HUES64 (cell line): Measurements from ENCODE around the gene ITGB4.
"Not testable (repeated sequence)": the region's sequence is repeated elsewhere in the genome, so short reads cannot be mapped to it uniquely, and the experiment has no call there.

Source experiments
- H3K27ac ChIP-seq: 2 replicates; pipeline ENCODE4 v1.7.0; 2013; ENCODE audit warnings: low read depth, low read length, inconsistent platforms
- H3K27me3 ChIP-seq: 2 replicates; pipeline ENCODE4 v1.6.1; 2013; ENCODE audit warnings: mild to moderate bottlenecking, low read length; ENCODE audit not compliant: insufficient read depth
- H3K36me3 ChIP-seq: 2 replicates; pipeline ENCODE4 v1.6.1; 2013; ENCODE audit warnings: mild to moderate bottlenecking, low read length; ENCODE audit not compliant: insufficient read depth
- H3K4me1 ChIP-seq: 2 replicates; pipeline ENCODE4 v1.6.1; 2013; ENCODE audit warnings: mild to moderate bottlenecking, low read length, moderate library complexity; ENCODE audit not compliant: insufficient read depth
- H3K4me3 ChIP-seq: 2 replicates; pipeline ENCODE4 v1.5.1; 2013; ENCODE audit warnings: mild to moderate bottlenecking, low read length, moderate library complexity
- H3K9ac ChIP-seq: 2 replicates; pipeline ENCODE4 v1.6.1; 2013; ENCODE audit warnings: mild to moderate bottlenecking, low read depth, low read length
- H3K9me3 ChIP-seq: 2 replicates; pipeline ENCODE4 v1.6.1; 2013; ENCODE audit warnings: low read depth, low read length; ENCODE audit not compliant: insufficient read depth
- WGBS: fragments of 150-250, 120-280 bp; methylation state at CpG from one replicate; pipeline ENCODE4 v1.1.7; 2013; ENCODE audit warnings: missing lambda C conversion rate; 5-methylcytosine and 5-hydroxymethylcytosine counted together

ITGB4 gene

GRCh38 chr17:75776386-75777295, 55.4 kb downstream of the ITGB4 start:
- no peaks in the 10 kb centered on the region for H3K9me3 ChIP-seq
- H3K4me3 ChIP-seq, result peak overlapping the region; percentile 88
- WGBS, result 93% methylated on average over 15 of the region's 15 CpGs
- H3K27me3 ChIP-seq, result no peaks in the 10 kb centered on the region
- H3K27ac ChIP-seq, result no peak overlapping the region; the same call in 1 of the 2 replicates
- peaks cover 37% of the 10 kb centered on the region for H3K36me3 ChIP-seq
- H3K4me1 ChIP-seq, result peaks cover 4% of the 10 kb centered on the region; the same call in 1 of the 2 replicates
- no peak overlapping the region for H3K9ac ChIP-seq

- Histone ChIP-seq H3K9me3 (no peaks in the 10 kb centered on the region), H3K27me3 (no peaks in the 10 kb centered on the region), H3K9ac (no peak overlapping the region), H3K4me1 (peaks cover 4% of the 10 kb centered on the region; the same call in 1 of the 2 replicates), H3K4me3 (peak overlapping the region; percentile 88), H3K27ac (no peak overlapping the region), H3K36me3 (peaks cover 37% of the 10 kb centered on the region)
- WGBS, result 100% methylated on average over 1 of the region's 2 CpGs
These were observed 56.1 kb downstream of the ITGB4 start for GRCh38 chr17:75777296-75777922.

GRCh38 chr17:75778066-75778860, 57.0 kb downstream of the ITGB4 start:
- H3K9ac ChIP-seq, result peak overlapping the region; percentile 98
- not testable (repeated sequence) for H3K4me1 ChIP-seq, H3K9me3 ChIP-seq, H3K27me3 ChIP-seq
- peaks cover 37% of the 10 kb centered on the region for H3K36me3 ChIP-seq
- peak overlapping the region; percentile 88 for H3K4me3 ChIP-seq
- H3K27ac ChIP-seq, result peak overlapping the region; percentile 98
- WGBS, result 15% methylated on average over 19 of the region's 19 CpGs

- Histone ChIP-seq H3K27me3 (no peaks in the 10 kb centered on the region), H3K4me1 (peaks cover 13% of the 10 kb centered on the region), H3K4me3 (peak overlapping the region; percentile 88), H3K9ac (peak overlapping the region; percentile 98), H3K36me3 (peaks cover 37% of the 10 kb centered on the region), H3K27ac (peak overlapping the region; percentile 98), H3K9me3 (no peaks in the 10 kb centered on the region)
- under 1% methylated on average over 38 of the region's 38 CpGs for WGBS
These were observed 57.6 kb downstream of the ITGB4 start for GRCh38 chr17:75778861-75779249.

- H3K4me1 ChIP-seq, result peaks cover 18% of the 10 kb centered on the region
These were observed 58.2 kb downstream of the ITGB4 start for GRCh38 chr17:75779250-75779986.

GRCh38 chr17:75779987-75780889, 59.0 kb downstream of the ITGB4 start:
- Histone ChIP-seq H3K4me3 (no peak overlapping the region), H3K27ac (no peak overlapping the region), H3K9me3 (no peaks in the 10 kb centered on the region), H3K9ac (no peak overlapping the region), H3K27me3 (no peaks in the 10 kb centered on the region), H3K36me3 (peaks cover 31% of the 10 kb centered on the region), H3K4me1 (peaks cover 18% of the 10 kb centered on the region)
- WGBS, result 0% methylated on average over 3 of the region's 5 CpGs

More at GRCh38 chr17:75779250-75779986, 58.2 kb downstream of the ITGB4 start:
- under 1% methylated on average over 82 of the region's 84 CpGs for WGBS
- Histone ChIP-seq H3K4me3 (peak overlapping the region; percentile 88), H3K27ac (peak overlapping the region; percentile 98), H3K9me3 (no peaks in the 10 kb centered on the region), H3K9ac (peak overlapping the region; percentile 98), H3K27me3 (no peaks in the 10 kb centered on the region), H3K36me3 (peaks cover 36% of the 10 kb centered on the region)

- Histone ChIP-seq H3K36me3 (peaks cover 6% of the 10 kb centered on the region), H3K9ac (no peak overlapping the region), H3K4me3 (no peak overlapping the region), H3K4me1 (peaks cover 23% of the 10 kb centered on the region), H3K27ac (no peak overlapping the region), H3K27me3 (no peaks in the 10 kb centered on the region), H3K9me3 (no peaks in the 10 kb centered on the region)
- 100% methylated on average over 2 of the region's 6 CpGs for WGBS
These were observed 62.0 kb downstream of the ITGB4 start for GRCh38 chr17:75783069-75783783.

GRCh38 chr17:75783803-75784472, 62.7 kb downstream of the ITGB4 start:
- peak overlapping the region; percentile 70 for H3K27ac ChIP-seq
- WGBS, result 84% methylated on average over 20 of the region's 20 CpGs
- no peaks in the 10 kb centered on the region for H3K9me3 ChIP-seq
- peak overlapping the region; percentile 51 for H3K9ac ChIP-seq
- H3K36me3 ChIP-seq, result no peaks in the 10 kb centered on the region
- peaks cover 23% of the 10 kb centered on the region for H3K4me1 ChIP-seq
- peak overlapping the region; percentile 72 for H3K4me3 ChIP-seq
- no peaks in the 10 kb centered on the region for H3K27me3 ChIP-seq

GRCh38 chr17:75784473-75785015, 63.3 kb downstream of the ITGB4 start, which contains the start of gene UNK:
TSS of gene UNK (plus strand) at chr17:75784806. CDS start at chr17:75784881, 75 bp downstream.
- Histone ChIP-seq H3K4me1 (peaks cover 23% of the 10 kb centered on the region), H3K9me3 (no peaks in the 10 kb centered on the region)
- WGBS, result under 1% methylated on average over 41 of the region's 45 CpGs

More at GRCh38 chr17:75784473-75785015, 63.3 kb downstream of the ITGB4 start, which contains the start of gene UNK:
- H3K27me3 ChIP-seq, result no peaks in the 10 kb centered on the region
- H3K4me3 ChIP-seq, result peak within 1 kb of the TSS; percentile 72
- no peaks in the 10 kb centered on the region for H3K36me3 ChIP-seq
- H3K27ac ChIP-seq, result peak within 1 kb of the TSS; percentile 98
- H3K9ac ChIP-seq, result peak within 1 kb of the TSS; percentile 98
